AG04449 (cell line): ENCODE measurements around the gene CDC45.

Source experiments
- CTCF ChIA-PET: fragments of 350-600 bp; formaldehyde crosslinking; extraction: SDS; loops from one replicate; lab custom pipeline; 2021; ENCODE audit warnings: antibody characterized with exemption; lab: Yijun Ruan, JAX
- POLR2A ChIA-PET: fragments of 400-600, 350-600 bp; formaldehyde crosslinking; extraction: SDS; loops from one replicate; lab custom pipeline; 2020; ENCODE audit warnings: antibody characterized with exemption, inconsistent platforms; lab: Yijun Ruan, JAX
- DNase-seq: peaks from one replicate; pipeline ENCODE4 v3.0.0-alpha.2; 2010; ENCODE audit warnings: low read depth, low spot score
- H3K4me3 ChIP-seq: 2 replicates; pipeline ENCODE4 v1.5.1; 2011; ENCODE audit warnings: low read depth, mild to moderate bottlenecking, control low read depth, low read length
- CTCF ChIP-seq: IDR thresholded peaks from one replicate; pipeline ENCODE4 v1.5.1; 2011; ENCODE audit warnings: mild to moderate bottlenecking, moderate library complexity, low read length, control low read depth, inconsistent platforms; ENCODE audit not compliant: insufficient read depth; ENCODE audit errors: missing control alignments

The CDC45 gene

DNA sequence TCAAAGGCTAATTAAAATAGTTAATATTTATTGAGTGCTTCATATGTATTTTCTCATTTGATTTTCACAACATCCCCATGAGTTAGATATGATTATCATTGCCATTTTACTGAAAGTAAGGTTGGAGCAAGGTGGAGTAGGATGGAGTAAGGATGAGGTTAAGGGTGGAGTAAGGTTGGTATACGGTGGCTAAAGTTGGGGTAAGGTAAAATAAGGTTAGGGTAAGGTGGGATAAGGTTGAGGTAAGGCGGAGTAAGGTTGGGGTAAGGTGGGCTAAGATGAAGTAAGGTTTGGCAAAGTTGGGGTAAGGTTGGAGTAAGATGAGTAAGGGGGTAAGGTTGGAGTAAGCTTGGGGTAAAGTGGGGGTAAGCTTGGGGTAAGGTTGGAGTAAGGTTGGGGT, 90.3 kb downstream of the CDC45 start:
- DNase-seq = no peak
- POLR2A ChIA-PET = no interaction called here
- TF ChIP-seq CTCF = no peak
- H3K4me3 ChIP-seq = no peak overlapping the region
- CTCF ChIA-PET = interaction anchor here (1.9 kb wide), 1 partner anchor 60 kb away, joined by 5 read pairs; no protein-coding TSS in a partner anchor
